ENCODE data around the gene GSTT2. TPM values are rescaled to one million over a fixed set of nuclear protein-coding genes. Genes with fewer than 3 reads are reported as not detected.

Gene GSTT2
- total RNA-seq, 1 experiment from 2014 or later: not detected

GRCh38 chr22:24002272-24002671, 22.3 kb downstream of the GSTT2 start:
- intact Hi-C loops (cut with micrococcal nuclease; ENCODE audit: unreplicated experiment): no loop called here
- DNase-seq (ENCODE audit: low spot score): no peak
- ChIA-PET CTCF (no interaction called here), POLR2A (ENCODE audit: low non-redundant PET) (interaction anchor here (0.6 kb wide), 1 partner anchor 88 kb away, joined by 5 read pairs; no protein-coding TSS in a partner anchor)
- TF ChIP-seq EZH2 (IDR thresholded peaks at IDR 0.05; ENCODE audit: borderline replicate concordance, low read depth, low read length, poor library complexity, severe bottlenecking): no peak
- no peak for TF ChIP-seq CTCF (conservative IDR thresholded peaks at IDR 0.05; ENCODE audit: low read depth, low read length)
- no peak overlapping the region for H3K4me3 ChIP-seq (ENCODE audit: low read depth, low read length, poor library complexity, severe bottlenecking)
- H3K36me3 ChIP-seq (ENCODE audit: insufficient read depth, low read length, poor library complexity, severe bottlenecking): no peaks in the 10 kb centered on the region
- no peaks in the 10 kb centered on the region for H3K9me3 ChIP-seq (ENCODE audit: low read depth, low read length, poor library complexity, severe bottlenecking)
- no peak overlapping the region for H3K27ac ChIP-seq (ENCODE audit: low read depth, low read length, poor library complexity, severe bottlenecking)
- no peaks in the 10 kb centered on the region for H3K4me1 ChIP-seq (ENCODE audit: insufficient read depth, low read length, poor library complexity, severe bottlenecking)
- BruUV-seq (replicated peaks): no TSS peak
- H3K27me3 ChIP-seq (replicated peaks; ENCODE audit: insufficient read depth, low read depth, low read length, poor library complexity): no peaks in the 10 kb centered on the region

- no TSS peak for BruUV-seq (replicated peaks)
- intact Hi-C loops (cut with micrococcal nuclease; ENCODE audit: unreplicated experiment): no loop called here
- Histone ChIP-seq H3K4me3 (ENCODE audit: low read depth, low read length, poor library complexity, severe bottlenecking) (no peak overlapping the region), H3K27ac (ENCODE audit: low read depth, low read length, poor library complexity, severe bottlenecking) (no peak overlapping the region), H3K9me3 (ENCODE audit: low read depth, low read length, poor library complexity, severe bottlenecking) (no peaks in the 10 kb centered on the region), H3K27me3 (replicated peaks; ENCODE audit: insufficient read depth, low read depth, low read length, poor library complexity) (no peaks in the 10 kb centered on the region), H3K4me1 (ENCODE audit: insufficient read depth, low read length, poor library complexity, severe bottlenecking) (no peaks in the 10 kb centered on the region), H3K36me3 (ENCODE audit: insufficient read depth, low read length, poor library complexity, severe bottlenecking) (no peaks in the 10 kb centered on the region)
- TF ChIP-seq CTCF (conservative IDR thresholded peaks at IDR 0.05; ENCODE audit: low read depth, low read length): no peak
- no peak for TF ChIP-seq EZH2 (IDR thresholded peaks at IDR 0.05; ENCODE audit: borderline replicate concordance, low read depth, low read length, poor library complexity, severe bottlenecking)
- CTCF ChIA-PET: no interaction called here
- POLR2A ChIA-PET (ENCODE audit: low non-redundant PET): no interaction called here
- DNase-seq (ENCODE audit: low spot score): no peak
Measured at GRCh38 chr22:24002851-24003250, 22.9 kb downstream of the GSTT2 start.

- no peaks in the 10 kb centered on the region for H3K36me3 ChIP-seq (ENCODE audit: insufficient read depth, low read length, poor library complexity, severe bottlenecking)
- no peak for DNase-seq (ENCODE audit: low spot score)
- no peaks in the 10 kb centered on the region for H3K27me3 ChIP-seq (replicated peaks; ENCODE audit: insufficient read depth, low read depth, low read length, poor library complexity)
- CTCF ChIA-PET: no interaction called here
- H3K9me3 ChIP-seq (ENCODE audit: low read depth, low read length, poor library complexity, severe bottlenecking): no peaks in the 10 kb centered on the region
- POLR2A ChIA-PET (ENCODE audit: low non-redundant PET): no interaction called here
- intact Hi-C loops (cut with micrococcal nuclease; ENCODE audit: unreplicated experiment): no loop called here
- BruUV-seq (replicated peaks): no TSS peak
- H3K4me1 ChIP-seq (ENCODE audit: insufficient read depth, low read length, poor library complexity, severe bottlenecking): no peaks in the 10 kb centered on the region
- H3K27ac ChIP-seq (ENCODE audit: low read depth, low read length, poor library complexity, severe bottlenecking): no peak overlapping the region
- TF ChIP-seq CTCF (conservative IDR thresholded peaks at IDR 0.05; ENCODE audit: low read depth, low read length): no peak
- TF ChIP-seq EZH2 (IDR thresholded peaks at IDR 0.05; ENCODE audit: borderline replicate concordance, low read depth, low read length, poor library complexity, severe bottlenecking): no peak
- no peak overlapping the region for H3K4me3 ChIP-seq (ENCODE audit: low read depth, low read length, poor library complexity, severe bottlenecking)
Measured at GRCh38 chr22:24003887-24004286, 24.0 kb downstream of the GSTT2 start.
